Activated B cell treated with CpG ODN at 0.5 μM for 24 hours (primary cell): ENCODE data around the gene ATP8B1. TPM values are rescaled to one million over a fixed set of nuclear protein-coding genes. Genes with fewer than 3 reads are reported as not detected.
"Not testable (repeated sequence)": the region's sequence is repeated elsewhere in the genome, so short reads cannot be mapped to it uniquely, and the experiment has no call there.

Experiments
- ATAC-seq: fragments of 200-7000 bp; cut with Tn5 transposase; one replicate; pipeline ENCODE4 v1.10.0; 2021; ENCODE audit warnings: low read depth, mild to moderate bottlenecking, moderate library complexity
- CTCF ChIA-PET: fragments of 350-600 bp; sonication (Branson Sonifier 250); formaldehyde crosslinking; loops from one replicate; lab custom pipeline; 2021; ENCODE audit warnings: antibody characterized with exemption; lab: Charles Lee
- POLR2A ChIA-PET: fragments of 350-600 bp; sonication (Branson Sonifier 250); formaldehyde crosslinking; loops from one replicate; lab custom pipeline; 2021; ENCODE audit warnings: antibody characterized with exemption; lab: Charles Lee
- DNase-seq: peaks from one replicate; pipeline ENCODE4 v3.0.0; 2022
- H3K27ac Mint-ChIP-seq: one replicate; pipeline ENCODE4 v1.8.0; 2020; ENCODE audit warnings: mixed read lengths
- H3K27me3 Mint-ChIP-seq: one replicate; pipeline ENCODE4 v1.8.0; 2021; ENCODE audit warnings: mixed read lengths
- H3K36me3 Mint-ChIP-seq: one replicate; pipeline ENCODE4 v1.8.0; 2021; ENCODE audit warnings: low read depth, mixed read lengths
- H3K4me1 Mint-ChIP-seq: one replicate; pipeline ENCODE4 v1.8.0; 2021; ENCODE audit warnings: mixed read lengths
- H3K4me3 Mint-ChIP-seq: one replicate; pipeline ENCODE4 v1.8.0; 2020; ENCODE audit warnings: mild to moderate bottlenecking, mixed read lengths
- H3K9me3 Mint-ChIP-seq: one replicate; pipeline ENCODE4 v1.8.0; 2020; ENCODE audit warnings: mixed read lengths
- CTCF ChIP-seq: fragments of 200-600 bp; IDR thresholded peaks from one replicate; pipeline ENCODE4 v1.8.0; 2022; ENCODE audit warnings: antibody characterized with exemption, mild to moderate bottlenecking
- intact Hi-C: fragments of 100-400 bp; cut with micrococcal nuclease; formaldehyde crosslinking; loops from one replicate; pipeline ENCODE4 v1.15.1; 2024
- total RNA-seq: library from RNA; stranded (reverse); gene quantifications from 2 replicates; pipeline ENCODE4 v1.2.3, GENCODE V29; 2022

The ATP8B1 gene
- total RNA-seq, 1 donor from 2014 or later, result 0.69 TPM

GRCh38 chr18:57730146-57730545, 73.0 kb downstream of the ATP8B1 start:
- TF ChIP-seq CTCF, result no peak
- peak overlapping the region; percentile 15 for H3K27ac Mint-ChIP-seq
- peaks cover 45% of the 10 kb centered on the region for H3K4me1 Mint-ChIP-seq
- CTCF ChIA-PET, result no interaction called here
- H3K9me3 Mint-ChIP-seq, result peaks cover 9% of the 10 kb centered on the region
- DNase-seq, result no peak
- no peak for ATAC-seq
- no peak overlapping the region for H3K4me3 Mint-ChIP-seq
- H3K27me3 Mint-ChIP-seq, result no peaks in the 10 kb centered on the region
- intact Hi-C loops, result no loop called here
- peaks cover 13% of the 10 kb centered on the region for H3K36me3 Mint-ChIP-seq
- POLR2A ChIA-PET, result interaction anchor here (0.6 kb wide), 1 partner anchor 93 kb away, joined by 6 read pairs; no protein-coding TSS in a partner anchor

- H3K4me3 Mint-ChIP-seq, result no peak overlapping the region
- H3K36me3 Mint-ChIP-seq, result peaks cover 8% of the 10 kb centered on the region
- peaks cover 7% of the 10 kb centered on the region for H3K9me3 Mint-ChIP-seq
- ChIA-PET POLR2A (interaction anchor here (0.5 to 1.0 kb wide), 3 partner anchors 36 to 111 kb away, joined by 3 to 4 read pairs (median 3); no protein-coding TSS in a partner anchor), CTCF (no interaction called here)
- H3K4me1 Mint-ChIP-seq, result peaks cover 45% of the 10 kb centered on the region
- no peak overlapping the region for H3K27ac Mint-ChIP-seq
- DNase-seq (no peak), ATAC-seq (no peak)
- intact Hi-C loops, result no loop called here
- no peak for TF ChIP-seq CTCF
- H3K27me3 Mint-ChIP-seq, result no peaks in the 10 kb centered on the region
These were observed 74.1 kb downstream of the ATP8B1 start for GRCh38 chr18:57728941-57729511.

- H3K27ac Mint-ChIP-seq, result peak overlapping the region; percentile 42
- POLR2A ChIA-PET, result interaction anchor here (0.5 to 1.3 kb wide), 3 partner anchors 35 to 110 kb away, joined by 3 to 4 read pairs (median 3); no protein-coding TSS in a partner anchor
- peaks cover 8% of the 10 kb centered on the region for H3K36me3 Mint-ChIP-seq
- ATAC-seq (peak; percentile 85), DNase-seq (no peak)
- CTCF ChIA-PET, result no interaction called here
- H3K27me3 Mint-ChIP-seq, result no peaks in the 10 kb centered on the region
- peak overlapping the region; percentile 0 for H3K4me3 Mint-ChIP-seq
- peaks cover 45% of the 10 kb centered on the region for H3K4me1 Mint-ChIP-seq
- TF ChIP-seq CTCF, result no peak
- peaks cover 7% of the 10 kb centered on the region for H3K9me3 Mint-ChIP-seq
- intact Hi-C loops, result no loop called here
These were observed 74.9 kb downstream of the ATP8B1 start for GRCh38 chr18:57727952-57728807.

- intact Hi-C loops, DNase-seq, H3K4me3 Mint-ChIP-seq, POLR2A ChIA-PET, ATAC-seq, H3K36me3 Mint-ChIP-seq, CTCF ChIA-PET, H3K27me3 Mint-ChIP-seq, H3K27ac Mint-ChIP-seq, H3K4me1 Mint-ChIP-seq: not testable (repeated sequence)
- peaks cover 10% of the 10 kb centered on the region for H3K9me3 Mint-ChIP-seq
These were observed 83.7 kb downstream of the ATP8B1 start for GRCh38 chr18:57719211-57719935.

- Mint-ChIP-seq H3K4me1 (no peaks in the 10 kb centered on the region), H3K36me3 (peaks cover 6% of the 10 kb centered on the region), H3K27ac (no peak overlapping the region), H3K9me3 (peaks cover 10% of the 10 kb centered on the region), H3K27me3 (no peaks in the 10 kb centered on the region), H3K4me3 (no peak overlapping the region)
- TF ChIP-seq CTCF, result no peak
- ChIA-PET CTCF (no interaction called here), POLR2A (interaction anchor here (0.6 kb wide), 1 partner anchor 60 kb away, joined by 6 read pairs; no protein-coding TSS in a partner anchor)
- ATAC-seq, result no peak
- DNase-seq, result no peak
- intact Hi-C loops, result no loop called here
These were observed 86.6 kb downstream of the ATP8B1 start for GRCh38 chr18:57716549-57716948.
